Rectal smooth muscle tissue (tissue), 1 donor: ENCODE data around the gene PTPMT1.
"Not testable (repeated sequence)": the region's sequence is repeated elsewhere in the genome, so short reads cannot be mapped to it uniquely, and the experiment has no call there.

ENCODE experiments used
- H3K27ac ChIP-seq: one replicate; pipeline ENCODE4 v1.7.0; 2013; ENCODE audit warnings: low read depth, low read length, inconsistent platforms
- H3K27me3 ChIP-seq: one replicate; pipeline ENCODE4 v1.7.0; 2013; ENCODE audit warnings: low read length; ENCODE audit not compliant: control insufficient read depth, insufficient read depth
- H3K36me3 ChIP-seq: one replicate; pipeline ENCODE4 v1.7.0; 2013; ENCODE audit warnings: low read length; ENCODE audit not compliant: control insufficient read depth, insufficient read depth
- H3K4me1 ChIP-seq: one replicate; pipeline ENCODE4 v1.7.0; 2013; ENCODE audit warnings: low read length; ENCODE audit not compliant: control insufficient read depth, insufficient read depth
- H3K4me3 ChIP-seq: one replicate; pipeline ENCODE4 v1.7.0; 2013; ENCODE audit warnings: low read length
- H3K9ac ChIP-seq: one replicate; pipeline ENCODE4 v1.7.0; 2013; ENCODE audit warnings: low read length

Gene PTPMT1

GRCh38 chr11:47532597-47533213, 32.7 kb upstream of the PTPMT1 start:
- Histone ChIP-seq H3K27me3 (no peaks in the 10 kb centered on the region), H3K36me3 (no peaks in the 10 kb centered on the region), H3K27ac (peak overlapping the region; percentile 32), H3K4me3 (no peak overlapping the region), H3K9ac (no peak overlapping the region), H3K4me1 (peaks cover 12% of the 10 kb centered on the region)

- H3K27ac ChIP-seq, result no peak overlapping the region
These were observed 31.7 kb upstream of the PTPMT1 start for GRCh38 chr11:47533690-47534151.

GRCh38 chr11:47534704-47535251, 30.6 kb upstream of the PTPMT1 start:
- H3K27me3 ChIP-seq, result no peaks in the 10 kb centered on the region
- no peak overlapping the region for H3K9ac ChIP-seq
- H3K36me3 ChIP-seq, result no peaks in the 10 kb centered on the region
- no peak overlapping the region for H3K4me3 ChIP-seq
- no peak overlapping the region for H3K27ac ChIP-seq
- H3K4me1 ChIP-seq, result peaks cover 20% of the 10 kb centered on the region

More at GRCh38 chr11:47533690-47534151, 31.7 kb upstream of the PTPMT1 start:
- Histone ChIP-seq H3K4me1 (peaks cover 14% of the 10 kb centered on the region), H3K36me3 (no peaks in the 10 kb centered on the region), H3K9ac (no peak overlapping the region), H3K27me3 (no peaks in the 10 kb centered on the region), H3K4me3 (no peak overlapping the region)

- Histone ChIP-seq H3K36me3 (no peaks in the 10 kb centered on the region), H3K27ac (no peak overlapping the region), H3K27me3 (no peaks in the 10 kb centered on the region), H3K4me3 (no peak overlapping the region), H3K4me1 (peaks cover 26% of the 10 kb centered on the region), H3K9ac (no peak overlapping the region)
These were observed 28.5 kb upstream of the PTPMT1 start for GRCh38 chr11:47536915-47537314.

- no peak overlapping the region for H3K27ac ChIP-seq
- H3K27me3 ChIP-seq, result no peaks in the 10 kb centered on the region
- H3K9ac ChIP-seq, result no peak overlapping the region
- H3K4me3 ChIP-seq, result no peak overlapping the region
- no peaks in the 10 kb centered on the region for H3K36me3 ChIP-seq
- H3K4me1 ChIP-seq, result peaks cover 18% of the 10 kb centered on the region
These were observed 26.4 kb upstream of the PTPMT1 start for GRCh38 chr11:47538741-47539565.

- H3K27me3 ChIP-seq, result no peaks in the 10 kb centered on the region
- peaks cover 18% of the 10 kb centered on the region for H3K4me1 ChIP-seq
- no peak overlapping the region for H3K4me3 ChIP-seq
- no peak overlapping the region for H3K9ac ChIP-seq
- H3K27ac ChIP-seq, result no peak overlapping the region
- no peaks in the 10 kb centered on the region for H3K36me3 ChIP-seq
These were observed 25.7 kb upstream of the PTPMT1 start for GRCh38 chr11:47539681-47540039.

GRCh38 chr11:47541070-47541469, 24.3 kb upstream of the PTPMT1 start:
- H3K4me1 ChIP-seq, result peaks cover 18% of the 10 kb centered on the region

GRCh38 chr11:47545298-47545697, 20.1 kb upstream of the PTPMT1 start:
- Histone ChIP-seq H3K4me3 (no peak overlapping the region), H3K36me3 (no peaks in the 10 kb centered on the region), H3K4me1 (peaks cover 1% of the 10 kb centered on the region), H3K27me3 (no peaks in the 10 kb centered on the region), H3K27ac (no peak overlapping the region), H3K9ac (no peak overlapping the region)

More at GRCh38 chr11:47541070-47541469, 24.3 kb upstream of the PTPMT1 start:
- Histone ChIP-seq H3K27ac (no peak overlapping the region), H3K36me3 (no peaks in the 10 kb centered on the region), H3K9ac (no peak overlapping the region), H3K27me3 (no peaks in the 10 kb centered on the region), H3K4me3 (no peak overlapping the region)

GRCh38 chr11:47546274-47546673, 19.1 kb upstream of the PTPMT1 start:
- not testable (repeated sequence) for H3K36me3 ChIP-seq, H3K27me3 ChIP-seq, H3K4me1 ChIP-seq, H3K4me3 ChIP-seq, H3K27ac ChIP-seq, H3K9ac ChIP-seq

- H3K27ac ChIP-seq, result no peak overlapping the region
- H3K36me3 ChIP-seq, result no peaks in the 10 kb centered on the region
- H3K9ac ChIP-seq, result no peak overlapping the region
- H3K4me1 ChIP-seq, result peaks cover 8% of the 10 kb centered on the region
- no peaks in the 10 kb centered on the region for H3K27me3 ChIP-seq
- H3K4me3 ChIP-seq, result no peak overlapping the region
These were observed 14.9 kb upstream of the PTPMT1 start for GRCh38 chr11:47550288-47551047.

- Histone ChIP-seq H3K27me3 (no peaks in the 10 kb centered on the region), H3K27ac (no peak overlapping the region), H3K4me3 (peak overlapping the region; percentile 99), H3K4me1 (peaks cover 8% of the 10 kb centered on the region), H3K9ac (no peak overlapping the region), H3K36me3 (no peaks in the 10 kb centered on the region)
These were observed 14.3 kb upstream of the PTPMT1 start for GRCh38 chr11:47551086-47551485.

- H3K27me3 ChIP-seq, result no peaks in the 10 kb centered on the region
- H3K4me1 ChIP-seq, result peaks cover 8% of the 10 kb centered on the region
- H3K27ac ChIP-seq, result peak overlapping the region; percentile 89
- H3K36me3 ChIP-seq, result no peaks in the 10 kb centered on the region
- peak overlapping the region; percentile 99 for H3K4me3 ChIP-seq
- peak overlapping the region; percentile 70 for H3K9ac ChIP-seq
These were observed 13.3 kb upstream of the PTPMT1 start for GRCh38 chr11:47552056-47552565.
